KMS-11 (cell line): ENCODE data around the gene NUDT13.
"Not testable (repeated sequence)": the region's sequence is repeated elsewhere in the genome, so short reads cannot be mapped to it uniquely, and the experiment has no call there.

ENCODE experiments used
- H2AFZ ChIP-seq: fragments of 200-600 bp; sonication (generic); 2 replicates; pipeline ENCODE4 v1.6.1; 2016; ENCODE audit warnings: antibody characterized with exemption, mixed run types, low read depth
- H3K27ac ChIP-seq: fragments of 200-600 bp; sonication (generic); 2 replicates; pipeline ENCODE4 v1.6.1; 2016; ENCODE audit warnings: mild to moderate bottlenecking, mixed run types
- H3K27me3 ChIP-seq: fragments of 200-600 bp; sonication (generic); 2 replicates; pipeline ENCODE4 v1.6.1; 2017; ENCODE audit warnings: mild to moderate bottlenecking, low read depth, mixed run types, moderate library complexity; ENCODE audit not compliant: insufficient read depth
- H3K36me3 ChIP-seq: fragments of 200-600 bp; sonication (generic); 2 replicates; pipeline ENCODE4 v1.6.1; 2017; ENCODE audit warnings: mild to moderate bottlenecking, mixed run types; ENCODE audit not compliant: insufficient read depth
- H3K4me1 ChIP-seq: fragments of 200-600 bp; sonication (generic); 2 replicates; pipeline ENCODE4 v1.6.1; 2016; ENCODE audit warnings: mild to moderate bottlenecking, low read depth, mixed run types; ENCODE audit not compliant: poor library complexity, severe bottlenecking
- H3K4me2 ChIP-seq: fragments of 200-600 bp; sonication (generic); 2 replicates; pipeline ENCODE4 v1.7.0; 2016; ENCODE audit warnings: mild to moderate bottlenecking, mixed run types
- H3K4me3 ChIP-seq: fragments of 200-600 bp; sonication (generic); IDR thresholded peaks from 2 replicates; pipeline ENCODE4 v1.6.1; 2017; ENCODE audit warnings: low read depth, low read length, mixed read lengths; ENCODE audit not compliant: insufficient read depth
- H3K79me2 ChIP-seq: fragments of 200-600 bp; sonication (generic); 2 replicates; pipeline ENCODE4 v1.6.1; 2016; ENCODE audit warnings: low read depth, mixed run types; ENCODE audit not compliant: insufficient read depth
- H3K9ac ChIP-seq: fragments of 200-600 bp; sonication (generic); 2 replicates; pipeline ENCODE4 v1.6.1; 2016; ENCODE audit warnings: mild to moderate bottlenecking, mixed run types
- H4K20me1 ChIP-seq: fragments of 200-600 bp; sonication (generic); 2 replicates; pipeline ENCODE4 v1.6.1; 2016; ENCODE audit warnings: mild to moderate bottlenecking, mixed run types; ENCODE audit not compliant: insufficient read depth
- CTCF ChIP-seq: fragments of 200-600 bp; sonication (generic); conservative IDR thresholded peaks from 2 replicates; pipeline ENCODE4 v1.6.1; 2017; ENCODE audit warnings: low read depth, mild to moderate bottlenecking, antibody characterized with exemption, low read length, moderate library complexity, mixed read lengths

Gene NUDT13

GRCh38 chr10:73106301-73106700, 4.0 kb upstream of the NUDT13 start:
- no peak for TF ChIP-seq CTCF
- H3K27ac ChIP-seq = no peak overlapping the region
- no peaks in the 10 kb centered on the region for H3K36me3 ChIP-seq
- H4K20me1 ChIP-seq = no peaks in the 10 kb centered on the region
- H2AFZ ChIP-seq = no peak overlapping the region
- H3K9ac ChIP-seq = no peak overlapping the region
- H3K27me3 ChIP-seq = no peaks in the 10 kb centered on the region
- H3K79me2 ChIP-seq = no peaks in the 10 kb centered on the region
- no peak overlapping the region for H3K4me3 ChIP-seq
- H3K4me1 ChIP-seq = no peaks in the 10 kb centered on the region
- no peak overlapping the region for H3K4me2 ChIP-seq

GRCh38 chr10:73109248-73109652, 1.0 kb upstream of the NUDT13 start:
- not testable (repeated sequence) for H3K36me3 ChIP-seq, H3K4me2 ChIP-seq, H3K9ac ChIP-seq, H3K79me2 ChIP-seq, H4K20me1 ChIP-seq, H3K4me3 ChIP-seq, H3K27me3 ChIP-seq, H2AFZ ChIP-seq, H3K4me1 ChIP-seq, H3K27ac ChIP-seq

GRCh38 chr10:73112032-73112431, 1.8 kb downstream of the NUDT13 start:
- H2AFZ ChIP-seq, H4K20me1 ChIP-seq, H3K27ac ChIP-seq, H3K4me1 ChIP-seq, H3K4me3 ChIP-seq, H3K79me2 ChIP-seq, H3K27me3 ChIP-seq, H3K36me3 ChIP-seq, H3K9ac ChIP-seq, H3K4me2 ChIP-seq: not testable (repeated sequence)

- H3K36me3 ChIP-seq = no peaks in the 10 kb centered on the region
- H4K20me1 ChIP-seq = no peaks in the 10 kb centered on the region
- no peaks in the 10 kb centered on the region for H3K79me2 ChIP-seq
- no peak overlapping the region for H2AFZ ChIP-seq
- H3K9ac ChIP-seq = no peak overlapping the region
- no peaks in the 10 kb centered on the region for H3K27me3 ChIP-seq
- no peak overlapping the region for H3K4me3 ChIP-seq
- no peak overlapping the region for H3K4me2 ChIP-seq
- H3K27ac ChIP-seq = no peak overlapping the region
- H3K4me1 ChIP-seq = peaks cover 13% of the 10 kb centered on the region
- no peak for TF ChIP-seq CTCF
Measured at GRCh38 chr10:73113551-73113950, 3.3 kb downstream of the NUDT13 start.

GRCh38 chr10:73116017-73116416, 5.8 kb downstream of the NUDT13 start:
- Histone ChIP-seq H3K27ac (no peak overlapping the region), H3K4me2 (no peak overlapping the region), H2AFZ (no peak overlapping the region), H4K20me1 (no peaks in the 10 kb centered on the region), H3K4me3 (no peak overlapping the region), H3K79me2 (no peaks in the 10 kb centered on the region), H3K36me3 (no peaks in the 10 kb centered on the region), H3K9ac (no peak overlapping the region), H3K4me1 (peaks cover 18% of the 10 kb centered on the region), H3K27me3 (no peaks in the 10 kb centered on the region)
- no peak for TF ChIP-seq CTCF
